Fibroblast of peridontal ligament (primary cell): Measurements from ENCODE around the gene ROMO1.
A peak's percentile ranks its signal among the peaks of the same experiment; 100 is the strongest.
"Not testable (repeated sequence)": the region's sequence is repeated elsewhere in the genome, so short reads cannot be mapped to it uniquely, and the experiment has no call there.

Experiments used
- DNase-seq: peaks from one replicate; pipeline ENCODE4 v3.0.0-alpha.2; 2010; ENCODE audit errors: extremely low read depth

ROMO1 gene

DNA sequence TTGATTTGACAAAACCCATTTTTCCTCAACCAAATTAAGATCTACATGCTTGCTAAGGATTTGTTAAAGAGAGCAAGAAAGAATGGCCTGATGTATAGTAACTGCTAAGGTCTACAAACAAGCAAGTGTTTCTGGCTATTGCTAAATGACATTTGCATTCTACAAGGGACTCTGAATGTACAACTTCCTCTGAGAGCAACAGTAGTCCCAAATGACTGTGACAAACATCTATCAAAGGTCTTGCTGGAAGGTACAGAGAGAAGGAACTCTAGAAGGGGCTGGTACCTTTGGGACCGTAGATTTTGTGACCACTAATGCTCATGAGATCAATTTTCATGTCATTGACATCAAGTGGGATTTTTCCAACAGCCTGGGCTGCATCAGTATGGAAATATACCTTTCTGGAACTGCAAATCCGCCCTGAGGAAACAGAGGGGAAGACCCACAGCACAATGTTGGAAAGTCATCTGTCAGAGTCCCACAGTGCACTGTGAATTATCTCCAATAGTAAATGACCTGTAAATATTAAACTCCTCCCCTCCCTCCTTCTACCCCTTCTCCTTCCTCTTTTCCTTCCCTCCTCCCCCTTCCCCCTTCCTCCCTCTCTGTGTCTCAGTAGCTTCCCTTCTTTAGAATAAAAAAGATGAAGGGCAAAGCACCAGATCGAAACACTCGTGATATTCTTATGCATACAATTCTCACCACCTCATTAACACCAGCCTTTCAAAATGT, 18.6 kb upstream of the ROMO1 start:
- no peak for DNase-seq

- no peak for DNase-seq
Measured at GRCh38 chr20:35681960-35682359, 17.2 kb upstream of the ROMO1 start.

DNA sequence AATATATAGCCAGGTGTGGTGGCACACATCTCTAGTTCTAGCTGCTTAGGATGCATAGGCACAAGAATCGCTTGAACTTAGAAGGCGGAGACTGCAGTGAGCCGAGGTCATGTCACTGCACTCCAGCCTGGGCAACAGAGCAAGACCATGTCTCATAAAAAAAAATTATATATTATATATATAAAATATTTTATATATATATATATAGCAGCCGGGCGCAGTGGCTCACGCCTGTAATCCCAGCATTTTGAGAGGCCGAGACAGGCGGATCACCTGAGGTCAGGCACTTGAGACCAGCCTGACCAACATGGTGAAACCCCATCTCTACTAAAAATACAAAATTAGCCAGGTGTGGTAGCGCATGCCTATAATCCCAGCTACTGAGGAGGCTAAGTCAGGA, 13.8 kb upstream of the ROMO1 start:
- DNase-seq, result not testable (repeated sequence)

DNA sequence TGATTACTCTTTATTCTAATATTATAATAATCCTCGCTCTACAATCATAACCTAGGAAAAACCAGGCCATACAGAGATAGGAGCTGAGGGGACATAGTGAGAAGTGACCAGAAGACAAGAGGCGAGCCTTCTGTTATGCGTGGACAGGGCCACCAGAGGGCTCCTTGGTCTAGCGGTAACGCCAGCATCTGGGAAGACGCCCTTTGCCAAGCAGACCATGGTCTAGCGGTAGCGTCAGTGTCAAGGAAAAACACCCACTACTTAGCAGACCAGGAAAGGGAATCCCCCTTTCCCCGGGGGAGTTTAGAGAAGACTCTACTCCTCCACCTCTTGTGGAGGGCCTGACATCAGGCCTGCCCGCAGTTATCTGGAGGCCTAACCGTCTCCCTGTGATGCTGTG, 12.3 kb upstream of the ROMO1 start:
- DNase-seq, result not testable (repeated sequence)

DNA sequence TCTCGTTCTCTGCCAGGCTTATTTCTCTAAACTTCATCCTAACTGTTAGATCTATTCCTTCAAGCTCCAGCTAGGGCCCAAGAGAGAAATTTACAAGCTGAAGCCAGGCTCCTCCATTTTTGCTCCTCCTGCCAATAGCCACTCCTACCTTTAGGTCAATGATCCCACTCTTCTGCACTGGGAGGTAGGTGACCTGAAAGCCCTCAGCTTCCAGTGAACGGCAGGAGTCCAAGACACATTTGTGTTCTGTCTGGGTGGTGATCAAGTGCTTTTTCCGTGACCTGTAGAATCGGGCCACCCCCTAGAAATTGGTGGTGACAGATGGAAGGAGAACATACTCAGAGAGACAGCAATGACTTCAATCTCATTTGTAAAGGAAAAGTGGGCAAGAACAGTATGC, 8.9 kb upstream of the ROMO1 start:
- DNase-seq, result no peak

GRCh38 chr20:35695245-35695749, 3.9 kb upstream of the ROMO1 start:
- no peak for DNase-seq

GRCh38 chr20:35695978-35696377, 3.2 kb upstream of the ROMO1 start:
- no peak for DNase-seq

- no peak for DNase-seq
Measured at GRCh38 chr20:35697696-35698297, 1.4 kb upstream of the ROMO1 start.

- no peak for DNase-seq
Measured at GRCh38 chr20:35698298-35699126, 693 bp upstream of the ROMO1 start.

DNA sequence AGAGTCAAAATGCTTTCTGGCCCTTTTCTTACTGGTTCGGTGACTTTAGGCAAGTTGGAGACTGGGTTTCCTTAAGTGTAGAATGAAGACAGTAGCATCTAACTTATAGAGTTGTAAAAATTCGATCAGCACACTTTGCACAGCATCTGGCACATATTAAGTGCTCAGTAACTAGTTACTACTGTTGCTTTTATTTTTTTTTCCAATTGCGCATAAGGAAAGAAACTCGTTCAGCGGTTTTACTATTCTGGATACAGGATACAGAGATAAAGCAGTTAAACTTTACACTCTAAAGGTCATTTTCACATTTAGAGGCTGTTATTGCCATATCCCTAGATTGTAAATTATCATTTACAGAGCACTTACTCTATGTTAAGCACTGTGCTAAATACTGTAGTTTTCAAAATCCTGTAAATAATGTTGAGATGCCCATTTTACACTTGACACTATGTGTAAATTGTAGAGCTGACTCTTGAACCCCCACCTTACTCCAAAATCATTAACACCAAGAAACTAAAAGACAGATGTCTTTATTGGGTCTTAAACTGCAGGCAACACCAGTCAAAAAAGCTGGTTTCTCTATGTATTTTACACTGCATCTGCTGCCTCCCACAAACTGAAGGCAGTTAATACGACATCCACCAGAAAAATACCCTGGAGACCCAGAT, 886 bp downstream of the ROMO1 start:
- peak; percentile 43 for DNase-seq

DNA sequence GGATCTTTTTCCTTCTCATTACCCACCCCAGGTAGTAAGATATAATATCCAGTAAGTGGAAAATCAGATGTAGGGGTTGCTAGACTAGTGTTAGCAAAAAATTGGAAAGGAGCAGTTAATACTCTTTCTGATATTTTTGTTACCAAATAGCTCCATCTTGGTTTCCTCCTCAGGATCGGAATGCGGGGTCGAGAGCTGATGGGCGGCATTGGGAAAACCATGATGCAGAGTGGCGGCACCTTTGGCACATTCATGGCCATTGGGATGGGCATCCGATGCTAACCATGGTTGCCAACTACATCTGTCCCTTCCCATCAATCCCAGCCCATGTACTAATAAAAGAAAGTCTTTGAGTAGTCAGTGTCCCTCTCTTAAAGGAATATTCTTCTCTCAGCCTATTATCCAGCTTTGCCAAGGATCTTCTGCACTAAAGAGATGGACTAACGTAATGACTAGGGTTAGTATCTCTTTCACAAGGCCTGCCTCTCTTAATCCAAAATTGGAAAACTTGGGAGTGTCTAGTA, 1.5 kb downstream of the ROMO1 start:
- DNase-seq, result no peak

GRCh38 chr20:35702051-35702823, 3.0 kb downstream of the ROMO1 start:
- DNase-seq, result peak; percentile 96

DNA sequence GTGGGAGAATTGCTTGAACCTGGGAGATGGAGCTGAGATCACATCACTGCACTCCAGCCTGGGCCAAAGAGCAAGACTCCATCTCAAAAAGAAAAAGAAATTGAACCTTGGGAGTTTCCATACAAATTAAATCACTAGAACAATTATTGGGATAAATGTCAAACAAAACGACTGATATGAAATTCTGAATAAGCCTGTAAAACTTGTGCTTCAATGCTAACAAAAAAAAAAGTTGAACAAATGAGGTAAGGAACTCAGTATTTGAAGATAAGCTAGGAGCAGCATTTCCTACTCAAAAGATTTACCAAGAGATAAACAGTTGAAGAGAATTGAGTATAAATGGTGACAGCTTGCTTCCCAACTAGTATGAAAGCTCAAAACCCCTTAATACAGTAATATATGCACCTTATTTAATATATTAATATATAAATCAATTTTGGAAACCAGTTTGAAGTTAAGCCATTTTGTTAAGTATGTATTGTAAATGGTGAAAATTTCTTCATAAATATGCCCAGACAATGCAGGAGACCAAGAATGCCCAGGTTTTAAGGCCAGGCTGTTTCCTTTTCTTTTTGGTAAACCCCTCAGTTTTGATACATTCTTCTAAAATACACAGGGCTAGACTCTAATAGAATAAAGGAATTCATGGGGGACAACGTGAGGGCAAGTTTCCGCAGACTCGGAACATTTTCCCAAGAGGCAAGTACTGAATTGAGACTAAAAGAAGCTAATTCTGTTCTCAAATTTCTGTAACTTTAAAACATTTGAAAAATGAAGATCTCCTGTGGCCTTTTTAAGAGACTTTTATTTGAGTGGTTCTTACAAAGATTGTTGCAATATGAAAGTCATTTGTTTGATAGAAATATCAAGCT, 3.9 kb downstream of the ROMO1 start:
- DNase-seq, result no peak

DNA sequence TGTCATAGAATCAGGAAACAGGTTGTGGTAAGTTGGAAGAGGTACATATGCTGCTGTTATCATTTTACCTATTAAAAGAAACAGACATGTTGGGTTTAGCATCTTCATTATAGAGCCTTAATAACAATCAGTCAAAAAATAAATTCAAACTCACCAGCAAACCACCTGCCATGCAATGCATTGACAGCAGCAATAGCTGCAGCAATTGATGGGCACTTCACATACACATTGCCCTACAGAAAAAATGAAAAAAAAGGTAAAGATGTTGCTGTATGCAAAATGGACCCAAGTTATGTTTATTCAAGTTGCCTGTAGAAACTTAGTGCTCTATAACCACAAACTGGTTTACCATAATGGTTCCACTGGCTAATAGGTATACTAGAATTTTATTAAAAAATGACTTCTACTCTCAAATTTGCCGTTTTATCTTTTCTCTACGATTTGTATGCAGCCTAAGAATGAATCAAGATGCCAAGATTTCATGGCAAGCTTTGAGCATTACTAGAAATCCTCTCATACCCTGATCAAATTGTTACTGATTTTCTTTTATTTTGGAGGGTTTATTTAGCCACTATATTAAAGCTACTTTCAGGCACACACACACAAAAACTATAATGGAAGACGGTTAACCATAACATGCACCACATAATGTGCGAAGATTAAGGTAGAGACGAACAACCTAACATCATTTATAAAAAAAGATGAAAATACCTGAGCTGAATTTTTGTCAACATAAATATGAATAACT, 5.5 kb downstream of the ROMO1 start:
- DNase-seq, result no peak

- DNase-seq, result not testable (repeated sequence)
Measured at GRCh38 chr20:35705894-35706293, 6.7 kb downstream of the ROMO1 start.

- DNase-seq, result not testable (repeated sequence)
Measured at GRCh38 chr20:35706591-35707529, 7.7 kb downstream of the ROMO1 start.

DNA sequence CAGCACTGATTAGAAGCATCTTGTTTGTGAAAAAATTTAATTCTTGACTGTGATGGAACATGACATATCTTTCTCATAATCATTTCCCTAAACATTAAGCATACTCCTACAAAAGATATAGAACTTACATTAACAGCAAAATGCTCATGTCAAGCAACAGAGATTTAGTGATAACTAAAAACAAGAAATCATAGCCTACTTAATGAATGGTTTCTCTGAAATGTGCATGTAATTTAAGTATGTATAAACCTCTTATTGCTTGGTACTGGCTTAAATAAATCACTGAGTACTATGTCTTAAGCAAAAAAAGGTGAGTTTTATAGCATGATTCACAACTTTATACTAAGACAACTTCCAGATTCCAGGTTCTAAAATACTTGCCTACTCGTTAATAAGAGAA, 9.3 kb downstream of the ROMO1 start:
- no peak for DNase-seq

DNA sequence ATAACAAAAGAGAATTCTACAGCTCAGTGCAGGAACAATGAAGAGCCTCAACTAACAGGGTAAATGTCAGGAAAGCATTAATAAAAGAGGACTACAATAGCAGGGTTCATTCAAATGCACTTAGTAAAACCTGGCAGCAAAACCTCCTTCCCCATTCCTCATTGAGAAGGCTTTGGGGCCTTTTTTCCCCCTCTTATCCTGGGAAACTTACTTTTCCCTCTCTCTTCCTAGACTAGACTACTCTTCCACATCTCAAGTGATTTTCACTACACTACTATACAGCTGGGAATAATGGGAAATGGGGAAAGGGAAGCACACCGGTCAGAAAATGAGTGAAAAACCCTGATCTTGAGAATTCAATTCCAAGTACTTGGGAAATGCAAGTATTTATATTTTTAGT, 10.1 kb downstream of the ROMO1 start:
- no peak for DNase-seq
